ENCODE measurements around the gene PRKN. TPM values are rescaled to one million over a fixed set of nuclear protein-coding genes. Genes with fewer than 3 reads are reported as not detected.
"Not testable (repeated sequence)": the region's sequence is repeated elsewhere in the genome, so short reads cannot be mapped to it uniquely, and the experiment has no call there.

Gene PRKN
- total RNA-seq, 3 donors from 2014 or later = 0.05 to 0.13 TPM; not detected in 1

GRCh38 chr6:161336479-161336878 is 1391.1 kb downstream of the PRKN start:
- H3K27me3 Mint-ChIP-seq (ENCODE audit: low read depth) = peaks cover 3% of the 10 kb centered on the region

GRCh38 chr6:161333410-161333809 is 1394.2 kb downstream of the PRKN start:
- H3K36me3 Mint-ChIP-seq (ENCODE audit: insufficient read depth) = no peaks in the 10 kb centered on the region
- ATAC-seq (no peak), DNase-seq (no peak)
- no peak overlapping the region for H3K4me3 Mint-ChIP-seq
- H3K27me3 Mint-ChIP-seq (ENCODE audit: low read depth) = peaks cover 3% of the 10 kb centered on the region
- H3K9me3 Mint-ChIP-seq = no peaks in the 10 kb centered on the region
- H3K4me1 Mint-ChIP-seq (ENCODE audit: low read depth) = no peaks in the 10 kb centered on the region

More at GRCh38 chr6:161336479-161336878, 1391.1 kb downstream of the PRKN start:
- H3K36me3 Mint-ChIP-seq (ENCODE audit: insufficient read depth) = no peaks in the 10 kb centered on the region
- H3K4me1 Mint-ChIP-seq (ENCODE audit: low read depth) = no peaks in the 10 kb centered on the region
- ATAC-seq = no peak
- no peak overlapping the region for H3K4me3 Mint-ChIP-seq
- no peaks in the 10 kb centered on the region for H3K9me3 Mint-ChIP-seq
- no peak for DNase-seq

GRCh38 chr6:161331402-161332081 is 1396.0 kb downstream of the PRKN start:
- H3K27me3 Mint-ChIP-seq (ENCODE audit: low read depth); H3K4me3 Mint-ChIP-seq; ATAC-seq; H3K4me1 Mint-ChIP-seq (ENCODE audit: low read depth); H3K36me3 Mint-ChIP-seq (ENCODE audit: insufficient read depth); DNase-seq; H3K9me3 Mint-ChIP-seq: not testable (repeated sequence)

- no peaks in the 10 kb centered on the region for H3K27me3 Mint-ChIP-seq (ENCODE audit: low read depth)
- no peak for ATAC-seq
These were observed 1400.1 kb downstream of the PRKN start for GRCh38 chr6:161327360-161327953.

GRCh38 chr6:161319231-161319630 is 1408.3 kb downstream of the PRKN start:
- H3K9me3 Mint-ChIP-seq = no peaks in the 10 kb centered on the region
- ATAC-seq (no peak), DNase-seq (no peak)
- no peak overlapping the region for H3K4me3 Mint-ChIP-seq
- peaks cover 2% of the 10 kb centered on the region for H3K27me3 Mint-ChIP-seq (ENCODE audit: low read depth)
- H3K4me1 Mint-ChIP-seq (ENCODE audit: low read depth) = no peaks in the 10 kb centered on the region
- H3K36me3 Mint-ChIP-seq (ENCODE audit: insufficient read depth) = peaks cover 3% of the 10 kb centered on the region

More at GRCh38 chr6:161327360-161327953, 1400.1 kb downstream of the PRKN start:
- no peak for DNase-seq
- Mint-ChIP-seq H3K4me3 (no peak overlapping the region), H3K4me1 (ENCODE audit: low read depth) (no peaks in the 10 kb centered on the region), H3K36me3 (ENCODE audit: insufficient read depth) (no peaks in the 10 kb centered on the region), H3K9me3 (no peaks in the 10 kb centered on the region)

GRCh38 chr6:161318456-161318855 is 1409.1 kb downstream of the PRKN start:
- H3K9me3 Mint-ChIP-seq = no peaks in the 10 kb centered on the region
- peaks cover 2% of the 10 kb centered on the region for H3K27me3 Mint-ChIP-seq (ENCODE audit: low read depth)
- H3K4me1 Mint-ChIP-seq (ENCODE audit: low read depth) = no peaks in the 10 kb centered on the region
- DNase-seq (no peak), ATAC-seq (no peak)
- no peak overlapping the region for H3K4me3 Mint-ChIP-seq
- H3K36me3 Mint-ChIP-seq (ENCODE audit: insufficient read depth) = peaks cover 3% of the 10 kb centered on the region

GRCh38 chr6:161316531-161316930 is 1411.0 kb downstream of the PRKN start:
- DNase-seq (no peak), ATAC-seq (no peak)
- Mint-ChIP-seq H3K27me3 (ENCODE audit: low read depth) (peaks cover 2% of the 10 kb centered on the region), H3K9me3 (no peaks in the 10 kb centered on the region), H3K4me1 (ENCODE audit: low read depth) (no peaks in the 10 kb centered on the region), H3K36me3 (ENCODE audit: insufficient read depth) (peaks cover 3% of the 10 kb centered on the region), H3K4me3 (no peak overlapping the region)

- H3K4me1 Mint-ChIP-seq (ENCODE audit: low read depth); DNase-seq; H3K27me3 Mint-ChIP-seq (ENCODE audit: low read depth); H3K4me3 Mint-ChIP-seq; H3K36me3 Mint-ChIP-seq (ENCODE audit: insufficient read depth); ATAC-seq; H3K9me3 Mint-ChIP-seq: not testable (repeated sequence)
These were observed 1412.2 kb downstream of the PRKN start for GRCh38 chr6:161315246-161315917.

GRCh38 chr6:161314541-161315245 is 1412.9 kb downstream of the PRKN start:
- not testable (repeated sequence) for H3K36me3 Mint-ChIP-seq (ENCODE audit: insufficient read depth); H3K4me1 Mint-ChIP-seq (ENCODE audit: low read depth); H3K27me3 Mint-ChIP-seq (ENCODE audit: low read depth); H3K9me3 Mint-ChIP-seq; H3K4me3 Mint-ChIP-seq; ATAC-seq; DNase-seq

- no peak overlapping the region for H3K4me3 Mint-ChIP-seq
- peaks cover 2% of the 10 kb centered on the region for H3K27me3 Mint-ChIP-seq (ENCODE audit: low read depth)
- H3K4me1 Mint-ChIP-seq (ENCODE audit: low read depth) = no peaks in the 10 kb centered on the region
- peaks cover 3% of the 10 kb centered on the region for H3K36me3 Mint-ChIP-seq (ENCODE audit: insufficient read depth)
- no peak for DNase-seq
- H3K9me3 Mint-ChIP-seq = no peaks in the 10 kb centered on the region
- no peak for ATAC-seq
These were observed 1413.5 kb downstream of the PRKN start for GRCh38 chr6:161313940-161314509.

- H3K4me1 Mint-ChIP-seq (ENCODE audit: low read depth); H3K36me3 Mint-ChIP-seq (ENCODE audit: insufficient read depth); DNase-seq; ATAC-seq; H3K27me3 Mint-ChIP-seq (ENCODE audit: low read depth); H3K9me3 Mint-ChIP-seq; H3K4me3 Mint-ChIP-seq: not testable (repeated sequence)
These were observed 1414.1 kb downstream of the PRKN start for GRCh38 chr6:161313475-161313874.

- H3K4me1 Mint-ChIP-seq (ENCODE audit: low read depth); H3K27me3 Mint-ChIP-seq (ENCODE audit: low read depth); DNase-seq; H3K9me3 Mint-ChIP-seq; H3K4me3 Mint-ChIP-seq; H3K36me3 Mint-ChIP-seq (ENCODE audit: insufficient read depth); ATAC-seq: not testable (repeated sequence)
These were observed 1417.8 kb downstream of the PRKN start for GRCh38 chr6:161309774-161310173.

- H3K4me3 Mint-ChIP-seq = no peak overlapping the region
- ATAC-seq (no peak), DNase-seq (no peak)
- no peaks in the 10 kb centered on the region for H3K4me1 Mint-ChIP-seq (ENCODE audit: low read depth)
- no peaks in the 10 kb centered on the region for H3K36me3 Mint-ChIP-seq (ENCODE audit: insufficient read depth)
- no peaks in the 10 kb centered on the region for H3K9me3 Mint-ChIP-seq
- no peaks in the 10 kb centered on the region for H3K27me3 Mint-ChIP-seq (ENCODE audit: low read depth)
These were observed 1419.4 kb downstream of the PRKN start for GRCh38 chr6:161308075-161308655.

GRCh38 chr6:161305860-161306259 is 1421.7 kb downstream of the PRKN start:
- ATAC-seq (no peak), DNase-seq (no peak)
- H3K27me3 Mint-ChIP-seq (ENCODE audit: low read depth) = no peaks in the 10 kb centered on the region
- no peaks in the 10 kb centered on the region for H3K9me3 Mint-ChIP-seq
- H3K4me1 Mint-ChIP-seq (ENCODE audit: low read depth) = no peaks in the 10 kb centered on the region
- no peak overlapping the region for H3K4me3 Mint-ChIP-seq
- H3K36me3 Mint-ChIP-seq (ENCODE audit: insufficient read depth) = no peaks in the 10 kb centered on the region

Data from activated T-cell treated with anti-CD3 and anti-CD28 coated beads, Interleukin-2, amount 50 U/mL, for 4 hours (primary cell).